ENCODE results near the gene NTMT1. TPM values are rescaled to one million over a fixed set of nuclear protein-coding genes. Genes with fewer than 3 reads are reported as not detected.

Gene NTMT1
- total and polyA plus RNA-seq, 9 of the 15 experiments (the other 6 are each of a cell fraction or from before 2014, with no cell fraction given) = 42.1 to 116 (median 74.7) TPM

DNA sequence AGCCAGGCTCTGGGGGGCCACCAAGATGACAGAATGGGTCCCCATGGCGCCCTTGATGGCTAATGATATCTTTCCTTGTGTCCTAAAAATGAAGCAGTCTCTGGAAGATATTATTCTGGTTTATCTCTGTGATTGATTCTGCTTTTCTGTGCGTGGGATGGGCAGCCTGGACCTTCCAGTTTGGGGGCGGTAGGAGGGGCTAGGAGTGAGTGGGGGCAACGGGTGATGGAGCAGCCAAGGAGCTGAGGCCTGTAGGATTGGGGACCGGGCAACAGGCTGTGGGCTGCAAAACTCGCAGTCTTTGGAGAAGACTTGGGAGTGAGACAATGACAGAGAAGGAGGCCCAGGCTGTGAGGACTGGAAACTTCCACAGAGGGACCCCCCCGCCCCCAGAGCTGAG is 48.3 kb downstream of the NTMT1 start:
- Histone ChIP-seq H3K9me3 (replicated peaks; ENCODE audit: control insufficient read depth, insufficient read depth, low read depth, low read length) (peaks cover 2% of the 10 kb centered on the region; the same call in 1 of the 2 replicates), H3K4me1 (replicated peaks in 1 of 2; ENCODE audit: control insufficient read depth in 2 of 2, insufficient read depth in 2 of 2, low read length in 2 of 2) (peaks cover 0 to 35% of the 10 kb centered on the region in 2 experiments; a peak in 2 of 5 replicates), H3K4me2 (ENCODE audit: insufficient read depth, low read length) (no peak overlapping the region), H3K27me3 (ENCODE audit: control insufficient read depth in 2 of 2, insufficient read depth in 2 of 2, low read length in 2 of 2) (peaks cover 43 to 80% of the 10 kb centered on the region in 2 experiments), H2AFZ (ENCODE audit: low read depth, low read length) (no peak overlapping the region), H3K36me3 (ENCODE audit: control insufficient read depth, insufficient read depth, low read length) (no peaks in the 10 kb centered on the region; the same call in 2 of the 3 replicates), H3K27ac (ENCODE audit: extremely low read depth, low read depth, low read length) (no peak overlapping the region), H4K20me1 (replicated peaks; ENCODE audit: control insufficient read depth, insufficient read depth, low read length) (peaks cover 37% of the 10 kb centered on the region), H3K9ac (ENCODE audit: insufficient read depth in 1 of 2, low read depth in 2 of 2, low read length in 2 of 2) (no peak overlapping the region), H3K4me3 (no peak overlapping the region), H3K9me1 (ENCODE audit: control insufficient read depth, insufficient read depth, low read length) (peaks cover 3% of the 10 kb centered on the region), H3K79me2 (ENCODE audit: control insufficient read depth, insufficient read depth, low read length) (no peaks in the 10 kb centered on the region)
- ChIA-PET POLR2A (interaction anchor here (0.6 to 0.9 kb wide), 5 partner anchors 8 to 1007 kb away, joined by 3 to 8 read pairs (median 3); no protein-coding TSS in a partner anchor), CTCF (ENCODE audit: low intra/inter-chr PET ratio) (no interaction called here)
- 28% methylated on average over 7 of the region's 7 CpGs for WGBS (ENCODE audit: insufficient coverage, low coverage, missing lambda C conversion rate)
- FAIRE-seq = no peak
- no TSS peak for BruUV-seq (replicated peaks)
- peak in 1 of 4 experiments; percentile 17 for DNase-seq (ENCODE audit: extremely low read depth in 1 of 4, low spot score in 3 of 4)
- ATAC-seq = no peak
- in situ Hi-C loops (cut with MboI) = loop anchor here (5.0 to 25.0 kb wide), 4 partner anchors 663 to 1459 kb away; partner anchors contain the start of genes COQ4 and TRUB2
- TF ChIP-seq GATAD2A (IDR thresholded peaks at IDR 0.05) = no peak
- TF ChIP-seq EGR1 (conservative IDR thresholded peaks at IDR 0.05) = 0 out of 2 replicates have a peak, but pooled peaks have one; percentile 8
- intact Hi-C loops (cut with micrococcal nuclease) = loop anchor here (10.0 kb wide), 1 partner anchor 979 kb away; no protein-coding TSS in a partner anchor

DNA sequence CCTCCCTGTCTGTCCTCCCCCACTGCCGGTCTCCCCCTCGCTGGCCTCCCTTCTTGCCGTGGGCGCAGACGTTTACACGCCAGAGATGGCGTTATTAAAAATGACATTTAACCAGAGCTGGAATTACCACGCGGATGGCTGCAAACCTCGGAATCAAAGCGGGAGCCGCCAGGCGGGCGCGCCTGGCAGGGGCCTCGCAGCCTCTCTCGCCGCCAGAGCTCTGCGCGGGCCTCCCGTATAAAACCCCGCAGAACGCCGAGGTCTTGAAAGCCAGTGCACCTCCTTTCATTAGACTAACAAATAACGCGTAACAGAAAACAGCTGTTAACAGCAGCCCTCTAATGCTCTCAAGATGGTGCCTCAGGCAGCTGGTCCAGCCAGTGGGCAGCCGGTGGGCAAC is 49.7 kb downstream of the NTMT1 start:
- H4K20me1 ChIP-seq (replicated peaks; ENCODE audit: control insufficient read depth, insufficient read depth, low read length) = peaks cover 42% of the 10 kb centered on the region
- in situ Hi-C loops (cut with MboI) (loop anchor here (10.0 kb wide), 1 partner anchor 1461 kb away; no protein-coding TSS in a partner anchor), intact Hi-C loops (cut with micrococcal nuclease) (loop anchor here (10.0 kb wide), 1 partner anchor 981 kb away; no protein-coding TSS in a partner anchor)
- H3K27me3 ChIP-seq (ENCODE audit: control insufficient read depth in 2 of 2, insufficient read depth in 2 of 2, low read length in 2 of 2) = peaks cover 39 to 78% of the 10 kb centered on the region in 2 experiments
- no peak for TF ChIP-seq NEUROD1 (IDR thresholded peaks at IDR 0.05; ENCODE audit: borderline replicate concordance, low read depth, low read length, partially characterized antibody)
- peak; percentile 54 for TF ChIP-seq POLR2G (IDR thresholded peaks at IDR 0.05; ENCODE audit: low read depth, low read length)
- TF ChIP-seq, protein P1, sequence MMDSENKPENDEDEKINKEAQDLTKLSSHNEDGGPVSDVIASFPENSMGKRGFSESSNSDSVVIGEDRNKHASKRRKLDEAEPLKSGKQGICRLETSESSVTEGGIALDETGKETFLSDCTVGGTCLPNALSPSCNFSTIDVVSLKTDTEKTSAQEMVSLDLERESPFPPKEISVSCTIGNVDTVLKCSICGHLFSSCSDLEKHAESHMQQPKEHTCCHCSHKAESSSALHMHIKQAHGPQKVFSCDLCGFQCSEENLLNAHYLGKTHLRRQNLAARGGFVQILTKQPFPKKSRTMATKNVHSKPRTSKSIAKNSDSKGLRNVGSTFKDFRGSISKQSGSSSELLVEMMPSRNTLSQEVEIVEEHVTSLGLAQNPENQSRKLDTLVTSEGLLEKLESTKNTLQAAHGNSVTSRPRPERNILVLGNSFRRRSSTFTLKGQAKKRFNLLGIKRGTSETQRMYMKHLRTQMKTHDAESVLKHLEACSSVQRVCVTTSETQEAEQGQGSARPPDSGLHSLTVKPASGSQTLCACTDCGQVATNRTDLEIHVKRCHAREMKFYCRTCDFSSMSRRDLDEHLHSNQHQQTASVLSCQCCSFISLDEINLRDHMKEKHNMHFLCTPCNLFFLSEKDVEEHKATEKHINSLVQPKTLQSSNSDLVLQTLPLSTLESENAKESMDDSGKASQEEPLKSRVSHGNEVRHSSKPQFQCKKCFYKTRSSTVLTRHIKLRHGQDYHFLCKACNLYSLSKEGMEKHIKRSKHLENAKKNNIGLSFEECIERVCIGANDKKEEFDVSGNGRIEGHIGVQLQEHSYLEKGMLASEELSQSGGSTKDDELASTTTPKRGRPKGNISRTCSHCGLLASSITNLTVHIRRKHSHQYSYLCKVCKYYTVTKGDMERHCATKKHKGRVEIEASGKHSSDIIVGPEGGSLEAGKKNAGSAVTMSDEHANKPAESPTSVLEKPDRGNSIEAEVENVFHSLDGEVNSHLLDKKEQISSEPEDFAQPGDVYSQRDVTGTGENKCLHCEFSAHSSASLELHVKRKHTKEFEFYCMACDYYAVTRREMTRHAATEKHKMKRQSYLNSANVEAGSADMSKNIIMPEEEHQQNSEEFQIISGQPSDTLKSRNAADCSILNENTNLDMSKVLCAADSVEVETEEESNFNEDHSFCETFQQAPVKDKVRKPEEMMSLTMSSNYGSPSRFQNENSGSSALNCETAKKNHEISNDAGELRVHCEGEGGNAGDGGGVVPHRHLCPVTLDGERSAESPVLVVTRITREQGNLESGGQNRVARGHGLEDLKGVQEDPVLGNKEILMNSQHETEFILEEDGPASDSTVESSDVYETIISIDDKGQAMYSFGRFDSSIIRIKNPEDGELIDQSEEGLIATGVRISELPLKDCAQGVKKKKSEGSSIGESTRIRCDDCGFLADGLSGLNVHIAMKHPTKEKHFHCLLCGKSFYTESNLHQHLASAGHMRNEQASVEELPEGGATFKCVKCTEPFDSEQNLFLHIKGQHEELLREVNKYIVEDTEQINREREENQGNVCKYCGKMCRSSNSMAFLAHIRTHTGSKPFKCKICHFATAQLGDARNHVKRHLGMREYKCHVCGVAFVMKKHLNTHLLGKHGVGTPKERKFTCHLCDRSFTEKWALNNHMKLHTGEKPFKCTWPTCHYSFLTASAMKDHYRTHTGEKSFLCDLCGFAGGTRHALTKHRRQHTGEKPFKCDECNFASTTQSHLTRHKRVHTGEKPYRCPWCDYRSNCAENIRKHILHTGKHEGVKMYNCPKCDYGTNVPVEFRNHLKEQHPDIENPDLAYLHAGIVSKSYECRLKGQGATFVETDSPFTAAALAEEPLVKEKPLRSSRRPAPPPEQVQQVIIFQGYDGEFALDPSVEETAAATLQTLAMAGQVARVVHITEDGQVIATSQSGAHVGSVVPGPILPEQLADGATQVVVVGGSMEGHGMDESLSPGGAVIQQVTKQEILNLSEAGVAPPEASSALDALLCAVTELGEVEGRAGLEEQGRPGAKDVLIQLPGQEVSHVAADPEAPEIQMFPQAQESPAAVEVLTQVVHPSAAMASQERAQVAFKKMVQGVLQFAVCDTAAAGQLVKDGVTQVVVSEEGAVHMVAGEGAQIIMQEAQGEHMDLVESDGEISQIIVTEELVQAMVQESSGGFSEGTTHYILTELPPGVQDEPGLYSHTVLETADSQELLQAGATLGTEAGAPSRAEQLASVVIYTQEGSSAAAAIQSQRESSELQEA (IDR thresholded peaks at IDR 0.05; ENCODE audit: low read depth) = no peak
- TF ChIP-seq DACH1 (IDR thresholded peaks at IDR 0.05; ENCODE audit: partially characterized antibody) = peak; percentile 32
- no peak overlapping the region for H3K4me2 ChIP-seq (ENCODE audit: insufficient read depth, low read length)
- no peaks in the 10 kb centered on the region for H3K79me2 ChIP-seq (ENCODE audit: control insufficient read depth, insufficient read depth, low read length)
- H3K27ac ChIP-seq (ENCODE audit: extremely low read depth, low read depth, low read length) = no peak overlapping the region
- peaks cover 3% of the 10 kb centered on the region for H3K9me1 ChIP-seq (ENCODE audit: control insufficient read depth, insufficient read depth, low read length)
- ChIA-PET CTCF (ENCODE audit: low intra/inter-chr PET ratio) (no interaction called here), POLR2A (interaction anchor here (0.6 kb wide), 3 partner anchors 11 to 1334 kb away, joined by 3 read pairs; no protein-coding TSS in a partner anchor)
- H3K4me3 ChIP-seq = no peak overlapping the region
- peaks cover 0 to 37% of the 10 kb centered on the region in 2 experiments; a peak in 2 of 5 replicates for H3K4me1 ChIP-seq (replicated peaks in 1 of 2; ENCODE audit: control insufficient read depth in 2 of 2, insufficient read depth in 2 of 2, low read length in 2 of 2)
- peaks cover 2% of the 10 kb centered on the region; the same call in 1 of the 2 replicates for H3K9me3 ChIP-seq (replicated peaks; ENCODE audit: control insufficient read depth, insufficient read depth, low read depth, low read length)
- no peaks in the 10 kb centered on the region for H3K36me3 ChIP-seq (ENCODE audit: control insufficient read depth, insufficient read depth, low read length)
- H2AFZ ChIP-seq (ENCODE audit: low read depth, low read length) = no peak overlapping the region
- DNase-seq (ENCODE audit: extremely low read depth in 1 of 4, low spot score in 3 of 4) (no peak), FAIRE-seq (no peak), ATAC-seq (no peak)
- no peak overlapping the region; a peak in 1 of 4 replicates for H3K9ac ChIP-seq (ENCODE audit: insufficient read depth in 1 of 2, low read depth in 2 of 2, low read length in 2 of 2)
- no TSS peak for BruUV-seq (replicated peaks)
- WGBS (ENCODE audit: insufficient coverage, low coverage, missing lambda C conversion rate) = 45% methylated on average over 27 of the region's 27 CpGs

Measured in K562 (cell line).